ENCODE measurements around the gene CRY2. TPM values are rescaled to one million over a fixed set of nuclear protein-coding genes. Genes with fewer than 3 reads are reported as not detected.

Gene CRY2
- total RNA-seq, 2 donors from 2014 or later = 24.6 to 65.9 TPM

GRCh38 chr11:45895553-45896259, 48.4 kb downstream of the CRY2 start:
- H3K4me1 ChIP-seq = peaks cover 27% of the 10 kb centered on the region
- intact Hi-C loops (cut with DNase I) = no loop called here
- H3K27ac ChIP-seq = no peak overlapping the region
- no peaks in the 10 kb centered on the region for H3K36me3 ChIP-seq (replicated peaks in 1 of 2; ENCODE audit: insufficient read depth in 1 of 2, low read depth in 2 of 2)
- H3K9me3 ChIP-seq = no peaks in the 10 kb centered on the region
- DNase-seq = no peak
- TF ChIP-seq, protein P1, sequence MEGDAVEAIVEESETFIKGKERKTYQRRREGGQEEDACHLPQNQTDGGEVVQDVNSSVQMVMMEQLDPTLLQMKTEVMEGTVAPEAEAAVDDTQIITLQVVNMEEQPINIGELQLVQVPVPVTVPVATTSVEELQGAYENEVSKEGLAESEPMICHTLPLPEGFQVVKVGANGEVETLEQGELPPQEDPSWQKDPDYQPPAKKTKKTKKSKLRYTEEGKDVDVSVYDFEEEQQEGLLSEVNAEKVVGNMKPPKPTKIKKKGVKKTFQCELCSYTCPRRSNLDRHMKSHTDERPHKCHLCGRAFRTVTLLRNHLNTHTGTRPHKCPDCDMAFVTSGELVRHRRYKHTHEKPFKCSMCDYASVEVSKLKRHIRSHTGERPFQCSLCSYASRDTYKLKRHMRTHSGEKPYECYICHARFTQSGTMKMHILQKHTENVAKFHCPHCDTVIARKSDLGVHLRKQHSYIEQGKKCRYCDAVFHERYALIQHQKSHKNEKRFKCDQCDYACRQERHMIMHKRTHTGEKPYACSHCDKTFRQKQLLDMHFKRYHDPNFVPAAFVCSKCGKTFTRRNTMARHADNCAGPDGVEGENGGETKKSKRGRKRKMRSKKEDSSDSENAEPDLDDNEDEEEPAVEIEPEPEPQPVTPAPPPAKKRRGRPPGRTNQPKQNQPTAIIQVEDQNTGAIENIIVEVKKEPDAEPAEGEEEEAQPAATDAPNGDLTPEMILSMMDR (IDR thresholded peaks at IDR 0.05) = no peak
- no peak for TF ChIP-seq POLR2A (IDR thresholded peaks at IDR 0.05)
- no peak overlapping the region for H3K4me3 ChIP-seq
- no peak for ATAC-seq
- WGBS, 2 donors = 89 to 92% methylated on average over 5 to 8 of the region's 8 CpGs
- no peaks in the 10 kb centered on the region for H3K27me3 ChIP-seq

DNA sequence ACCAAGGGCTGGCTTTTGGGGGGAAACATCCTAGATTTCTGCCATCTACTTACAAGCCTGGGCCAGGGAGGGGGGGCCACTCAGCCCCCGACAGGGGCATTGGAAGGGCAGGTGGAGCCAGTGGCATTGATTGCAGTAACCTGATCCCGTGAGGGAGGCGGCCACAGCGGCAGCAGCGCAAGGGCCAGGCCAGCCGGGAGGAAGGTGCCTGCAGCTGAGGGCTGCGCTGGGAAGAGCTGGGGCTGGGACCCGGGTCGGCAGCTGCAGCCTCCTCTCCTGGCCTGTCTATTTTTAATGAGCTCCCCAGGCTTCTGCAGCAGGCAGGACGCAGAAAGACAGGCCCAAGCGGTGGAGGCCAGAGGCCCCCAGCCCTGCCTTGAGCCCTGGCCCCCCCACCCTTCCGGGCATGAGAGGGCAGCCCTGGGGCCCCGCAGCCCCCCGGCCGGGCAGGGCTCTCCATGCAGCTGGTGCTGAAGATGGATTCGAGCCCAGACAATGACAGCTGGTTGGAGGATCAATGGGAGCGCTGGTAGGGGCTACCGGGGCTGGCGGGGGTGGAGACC, 49.2 kb downstream of the CRY2 start:
- Histone ChIP-seq H3K27ac (no peak overlapping the region), H3K27me3 (no peaks in the 10 kb centered on the region), H3K9me3 (no peaks in the 10 kb centered on the region), H3K36me3 (replicated peaks in 1 of 2; ENCODE audit: insufficient read depth in 1 of 2, low read depth in 2 of 2) (no peaks in the 10 kb centered on the region), H3K4me1 (peaks cover 35% of the 10 kb centered on the region), H3K4me3 (no peak overlapping the region)
- peak in 3 of 4 donors; percentile 43 to 57 (median 53) for DNase-seq
- TF ChIP-seq, protein P1 (IDR thresholded peaks at IDR 0.05) = no peak
- no peak for TF ChIP-seq POLR2A (IDR thresholded peaks at IDR 0.05)
- 19% methylated on average over 19 of the region's 19 CpGs; no CpG with 5 or more reads in 1 of the 2 donors for WGBS, 2 donors
- ATAC-seq = no peak
- intact Hi-C loops (cut with DNase I) = no loop called here

GRCh38 chr11:45897556-45897955, 50.3 kb downstream of the CRY2 start:
- Histone ChIP-seq H3K27me3 (no peaks in the 10 kb centered on the region), H3K4me1 (peaks cover 41% of the 10 kb centered on the region), H3K4me3 (no peak overlapping the region), H3K27ac (no peak overlapping the region), H3K9me3 (no peaks in the 10 kb centered on the region), H3K36me3 (replicated peaks in 1 of 2; ENCODE audit: insufficient read depth in 1 of 2, low read depth in 2 of 2) (no peaks in the 10 kb centered on the region)
- ATAC-seq (no peak), DNase-seq (no peak)
- TF ChIP-seq, protein P1 (IDR thresholded peaks at IDR 0.05) = no peak
- no peak for TF ChIP-seq POLR2A (IDR thresholded peaks at IDR 0.05)
- 89 to 94% methylated on average over 6 of the region's 6 CpGs for WGBS, 2 donors
- intact Hi-C loops (cut with DNase I) = no loop called here

GRCh38 chr11:45899086-45899447, 51.8 kb downstream of the CRY2 start:
- no peaks in the 10 kb centered on the region for H3K27me3 ChIP-seq
- intact Hi-C loops (cut with DNase I) = no loop called here
- H3K36me3 ChIP-seq (replicated peaks in 1 of 2; ENCODE audit: insufficient read depth in 1 of 2, low read depth in 2 of 2) = no peaks in the 10 kb centered on the region
- no peaks in the 10 kb centered on the region for H3K9me3 ChIP-seq
- WGBS, 2 donors = 32 to 52% methylated on average over 2 to 3 of the region's 3 CpGs
- DNase-seq = no peak
- peak overlapping the region; percentile 86 to 93 (median 88) for H3K27ac ChIP-seq
- H3K4me1 ChIP-seq = peaks cover 49% of the 10 kb centered on the region
- no peak for TF ChIP-seq POLR2A (IDR thresholded peaks at IDR 0.05)
- TF ChIP-seq, protein P1 (IDR thresholded peaks at IDR 0.05) = no peak
- H3K4me3 ChIP-seq = no peak overlapping the region
- no peak for ATAC-seq
